Activated naive CD8-positive, alpha-beta T cell (primary cell): ENCODE measurements around the gene JMJD8.

ENCODE experiments used
- H3K27ac Mint-ChIP-seq: one replicate; pipeline ENCODE4 v1.8.0; 2021; ENCODE audit warnings: mixed read lengths
- H3K27me3 Mint-ChIP-seq: one replicate; pipeline ENCODE4 v1.8.0; 2021; ENCODE audit warnings: mixed read lengths
- H3K36me3 Mint-ChIP-seq: one replicate; pipeline ENCODE4 v1.8.0; 2021; ENCODE audit warnings: mixed read lengths
- H3K4me1 Mint-ChIP-seq: one replicate; pipeline ENCODE4 v1.8.0; 2021; ENCODE audit warnings: low read depth, mixed read lengths
- H3K4me3 Mint-ChIP-seq: one replicate; pipeline ENCODE4 v1.8.0; 2021; ENCODE audit warnings: mild to moderate bottlenecking, mixed read lengths
- H3K9me3 Mint-ChIP-seq: one replicate; pipeline ENCODE4 v1.8.0; 2021; ENCODE audit warnings: low read depth, mixed read lengths

The JMJD8 gene

DNA sequence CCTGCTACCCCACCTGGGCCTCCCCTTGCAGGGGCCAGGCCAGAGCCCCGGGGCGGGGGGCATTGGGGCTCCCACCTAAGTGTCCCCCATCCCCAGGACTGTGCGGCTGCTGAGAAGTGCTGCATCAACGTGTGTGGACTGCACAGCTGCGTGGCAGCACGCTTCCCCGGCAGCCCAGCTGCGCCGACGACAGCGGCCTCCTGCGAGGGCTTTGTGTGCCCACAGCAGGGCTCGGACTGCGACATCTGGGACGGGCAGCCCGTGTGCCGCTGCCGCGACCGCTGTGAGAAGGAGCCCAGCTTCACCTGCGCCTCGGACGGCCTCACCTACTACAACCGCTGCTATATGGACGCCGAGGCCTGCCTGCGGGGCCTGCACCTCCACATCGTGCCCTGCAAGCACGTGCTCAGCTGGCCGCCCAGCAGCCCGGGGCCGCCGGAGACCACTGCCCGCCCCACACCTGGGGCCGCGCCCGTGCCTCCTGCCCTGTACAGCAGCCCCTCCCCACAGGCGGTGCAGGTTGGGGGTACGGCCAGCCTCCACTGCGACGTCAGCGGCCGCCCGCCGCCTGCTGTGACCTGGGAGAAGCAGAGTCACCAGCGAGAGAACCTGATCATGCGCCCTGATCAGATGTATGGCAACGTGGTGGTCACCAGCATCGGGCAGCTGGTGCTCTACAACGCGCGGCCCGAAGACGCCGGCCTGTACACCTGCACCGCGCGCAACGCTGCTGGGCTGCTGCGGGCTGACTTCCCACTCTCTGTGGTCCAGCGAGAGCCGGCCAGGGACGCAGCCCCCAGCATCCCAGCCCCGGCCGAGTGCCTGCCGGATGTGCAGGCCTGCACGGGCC is 51.4 kb downstream of the JMJD8 start:
- Mint-ChIP-seq H3K4me1 (peaks cover 7% of the 10 kb centered on the region), H3K36me3 (no peaks in the 10 kb centered on the region), H3K9me3 (no peaks in the 10 kb centered on the region), H3K27me3 (no peaks in the 10 kb centered on the region), H3K4me3 (no peak overlapping the region), H3K27ac (no peak overlapping the region)

DNA sequence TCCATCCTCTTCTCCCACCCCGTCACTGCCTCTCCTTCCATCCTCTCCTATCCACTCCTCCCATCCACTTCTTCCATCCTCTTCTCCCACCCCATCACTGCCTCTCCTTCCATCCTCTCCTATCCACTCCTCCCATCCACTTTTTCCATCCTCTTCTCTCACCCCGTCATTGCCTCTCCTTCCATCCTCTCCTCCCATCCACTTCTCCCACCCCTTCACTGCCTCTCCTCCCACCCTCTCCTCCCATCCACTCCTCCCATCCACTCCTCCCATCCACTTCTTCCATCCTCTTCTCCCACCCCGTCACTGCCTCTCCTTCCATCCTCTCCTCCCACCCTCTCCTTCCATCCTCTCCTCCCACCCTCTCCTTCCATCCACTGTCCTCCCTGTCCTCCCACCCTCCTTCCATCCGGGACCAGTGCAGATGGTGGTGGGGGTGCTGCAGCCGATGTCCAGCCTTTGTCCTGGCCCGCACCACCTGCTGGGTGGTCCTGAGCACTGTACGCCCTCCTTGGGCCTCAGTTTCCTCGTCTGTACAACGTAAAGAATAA is 52.3 kb downstream of the JMJD8 start:
- no peaks in the 10 kb centered on the region for H3K9me3 Mint-ChIP-seq
- no peak overlapping the region for H3K27ac Mint-ChIP-seq
- no peaks in the 10 kb centered on the region for H3K36me3 Mint-ChIP-seq
- H3K4me3 Mint-ChIP-seq, result no peak overlapping the region
- H3K4me1 Mint-ChIP-seq, result peaks cover 7% of the 10 kb centered on the region
- H3K27me3 Mint-ChIP-seq, result no peaks in the 10 kb centered on the region
